ENCODE results near the gene TMBIM1.
"Not testable (repeated sequence)": the region's sequence is repeated elsewhere in the genome, so short reads cannot be mapped to it uniquely, and the experiment has no call there.

TMBIM1 gene

DNA sequence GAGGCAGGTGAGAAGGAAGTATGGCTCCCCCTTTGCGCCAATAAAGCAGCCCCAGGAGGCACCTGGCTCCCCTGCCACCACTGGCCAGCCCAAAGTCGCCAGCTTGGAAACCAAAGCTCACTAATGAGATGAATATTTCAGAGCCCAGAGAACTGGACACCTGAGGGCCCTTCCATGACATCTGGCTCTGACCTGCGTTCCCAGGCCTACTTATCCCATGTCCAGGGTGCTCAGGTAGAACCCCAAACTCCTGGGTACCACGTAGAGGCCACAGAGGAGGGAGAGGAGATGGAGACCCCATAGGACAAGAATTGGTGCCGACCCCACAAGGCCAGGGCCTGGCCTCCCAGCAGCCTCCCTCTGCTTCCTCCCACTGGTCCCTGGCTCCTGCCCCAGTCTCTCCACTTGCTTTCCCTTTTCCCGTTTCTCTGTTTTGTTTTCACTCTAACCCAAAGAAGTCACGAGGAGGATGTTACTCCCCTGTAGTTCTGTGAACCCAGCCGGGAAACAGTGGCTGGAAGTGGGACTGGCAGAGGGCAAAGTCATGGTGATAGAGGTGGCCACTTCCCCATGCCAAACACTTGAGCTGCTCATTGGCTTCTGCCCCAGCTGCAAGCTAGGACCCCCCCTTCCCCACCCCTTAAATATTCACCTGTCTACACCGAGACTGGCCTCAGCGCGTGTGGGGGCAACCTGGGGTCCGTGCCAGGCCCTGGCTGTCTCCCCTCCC, 820 bp downstream of the TMBIM1 start:
- no peak for DNase-seq (ENCODE audit: low read depth in 2 of 3, low spot score in 2 of 3)

GRCh38 chr2:218290316-218291261, 1.7 kb downstream of the TMBIM1 start:
- DNase-seq (ENCODE audit: low read depth in 2 of 3, low spot score in 2 of 3), result no peak

DNA sequence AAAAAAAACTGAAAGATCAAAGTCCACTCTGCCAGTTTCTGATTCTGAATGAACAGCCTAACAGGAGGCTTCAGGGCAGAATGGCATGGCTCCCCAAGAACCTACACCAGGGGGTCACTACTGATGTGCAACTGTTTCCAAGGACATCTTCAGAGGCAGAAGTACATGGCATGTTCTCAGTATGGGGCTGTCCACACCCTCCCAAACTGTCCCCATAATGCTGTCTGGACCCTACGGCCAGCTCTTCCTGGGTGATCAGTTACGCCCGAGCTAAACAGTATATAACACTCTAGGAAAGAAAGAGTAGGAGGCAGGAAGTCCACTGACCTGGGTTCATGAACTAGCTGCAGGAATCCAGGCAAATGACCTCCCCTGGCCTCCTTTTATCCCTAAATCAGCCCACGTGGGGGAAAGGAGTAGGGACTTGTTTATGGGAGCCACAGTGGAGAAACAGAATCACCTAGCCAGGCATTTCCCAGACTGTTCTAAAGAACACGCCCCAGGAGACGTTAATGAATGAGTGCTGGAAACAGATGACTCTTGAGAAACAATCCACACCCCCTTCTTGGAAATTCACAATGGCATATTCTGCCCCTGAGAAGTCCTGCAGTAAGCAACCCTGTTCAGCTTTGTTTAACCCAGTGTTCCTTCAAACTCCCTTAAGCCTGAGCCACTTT, 2.5 kb downstream of the TMBIM1 start:
- no peak for DNase-seq (ENCODE audit: low read depth in 2 of 3, low spot score in 2 of 3)

GRCh38 chr2:218286570-218287459, 5.5 kb downstream of the TMBIM1 start:
- peak in 2 of 3 experiments; percentile 50 to 71 for DNase-seq (ENCODE audit: low read depth in 2 of 3, low spot score in 2 of 3)

DNA sequence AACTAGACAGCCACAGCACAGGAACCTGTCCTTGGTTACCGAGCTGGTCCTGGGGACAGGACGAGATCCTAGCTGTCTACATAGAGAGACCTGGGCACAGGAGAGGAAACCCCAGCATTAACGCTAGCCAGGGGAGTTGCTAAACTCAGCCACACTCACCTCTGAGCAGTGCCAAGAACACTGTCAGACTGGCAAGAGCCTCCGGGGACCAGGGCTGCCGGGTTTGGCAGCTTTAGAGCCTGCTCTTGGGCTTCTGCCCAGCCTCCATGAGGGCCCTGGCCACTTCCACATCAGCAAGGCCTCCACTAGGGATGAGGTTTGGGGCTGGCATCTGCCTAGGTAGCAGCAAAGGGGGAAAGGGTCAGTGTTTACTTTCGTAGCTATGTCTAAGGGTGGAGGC, 6.7 kb downstream of the TMBIM1 start:
- no peak for DNase-seq (ENCODE audit: low read depth in 2 of 3, low spot score in 2 of 3)

DNA sequence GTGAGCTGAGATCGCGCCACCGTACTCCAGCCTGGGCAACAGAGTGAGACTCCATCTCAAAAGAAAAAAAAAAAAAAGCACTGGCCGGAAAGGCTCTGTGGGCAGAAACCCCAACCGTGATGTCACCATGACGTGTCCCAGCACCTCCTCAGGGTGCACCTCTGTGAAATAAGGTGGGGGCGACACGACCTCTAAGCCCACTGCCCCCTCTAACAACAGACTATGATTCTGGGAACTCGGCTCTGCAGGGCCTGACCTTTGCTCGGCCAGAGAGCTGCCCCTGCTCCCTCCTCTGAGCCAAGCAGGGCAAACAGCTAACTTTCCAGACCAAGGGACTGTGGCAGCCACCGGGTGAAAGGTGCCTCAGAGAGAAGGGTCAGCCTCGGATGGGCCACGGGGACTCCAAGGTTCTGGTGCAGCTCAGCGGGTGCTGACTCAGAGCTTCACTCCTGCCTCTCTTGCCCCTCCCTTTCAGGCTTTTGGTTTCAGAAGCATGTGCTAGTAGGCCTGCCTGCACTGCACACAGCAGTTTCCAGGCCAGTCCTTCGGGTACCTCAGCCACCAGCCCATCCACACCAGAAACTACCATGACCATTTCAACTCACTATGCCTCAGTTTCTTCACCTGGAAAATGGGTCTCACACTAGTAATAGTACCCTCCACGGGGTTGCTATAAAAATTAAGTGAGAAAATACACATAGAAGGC, 8.0 kb downstream of the TMBIM1 start:
- DNase-seq (ENCODE audit: low read depth in 2 of 3, low spot score in 2 of 3), result peak in 2 of 3 experiments; percentile 33 to 49

GRCh38 chr2:218282173-218282991, 9.9 kb downstream of the TMBIM1 start:
- DNase-seq (ENCODE audit: low read depth in 2 of 3, low spot score in 2 of 3), result no peak

- no peak for DNase-seq (ENCODE audit: low read depth in 2 of 3, low spot score in 2 of 3)
These were observed 10.9 kb downstream of the TMBIM1 start for GRCh38 chr2:218281449-218281848.

DNA sequence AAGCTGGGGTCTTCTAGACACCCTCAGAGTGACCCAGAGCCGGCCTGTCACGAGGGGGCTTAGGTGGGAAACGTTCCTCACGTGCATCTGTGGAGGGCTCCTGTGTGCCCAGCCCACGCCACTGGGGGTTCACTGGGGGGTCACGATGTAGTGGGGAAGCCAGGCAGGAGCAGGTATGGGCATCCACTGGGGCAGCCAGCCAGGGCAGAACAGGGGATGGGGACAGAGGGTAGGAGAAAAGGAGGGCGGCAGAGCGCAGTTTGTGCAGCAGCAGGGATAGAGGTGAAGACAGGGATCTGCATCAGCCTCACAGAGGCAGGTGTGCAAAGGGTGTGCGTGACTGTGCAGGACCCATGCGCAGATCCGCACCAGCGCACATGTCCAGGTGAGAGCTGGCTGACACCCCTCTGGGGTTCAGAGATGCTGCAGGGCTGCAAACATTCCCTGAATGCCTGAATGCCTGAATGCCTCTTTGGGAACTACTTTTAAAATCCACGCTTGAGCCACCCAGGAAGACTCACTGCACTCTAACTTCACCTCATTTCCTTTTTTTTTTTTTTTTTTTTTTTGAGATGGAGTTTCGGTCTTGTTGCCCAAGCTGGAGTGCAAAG, 11.9 kb downstream of the TMBIM1 start:
- DNase-seq (ENCODE audit: low read depth in 2 of 3, low spot score in 2 of 3), result no peak

DNA sequence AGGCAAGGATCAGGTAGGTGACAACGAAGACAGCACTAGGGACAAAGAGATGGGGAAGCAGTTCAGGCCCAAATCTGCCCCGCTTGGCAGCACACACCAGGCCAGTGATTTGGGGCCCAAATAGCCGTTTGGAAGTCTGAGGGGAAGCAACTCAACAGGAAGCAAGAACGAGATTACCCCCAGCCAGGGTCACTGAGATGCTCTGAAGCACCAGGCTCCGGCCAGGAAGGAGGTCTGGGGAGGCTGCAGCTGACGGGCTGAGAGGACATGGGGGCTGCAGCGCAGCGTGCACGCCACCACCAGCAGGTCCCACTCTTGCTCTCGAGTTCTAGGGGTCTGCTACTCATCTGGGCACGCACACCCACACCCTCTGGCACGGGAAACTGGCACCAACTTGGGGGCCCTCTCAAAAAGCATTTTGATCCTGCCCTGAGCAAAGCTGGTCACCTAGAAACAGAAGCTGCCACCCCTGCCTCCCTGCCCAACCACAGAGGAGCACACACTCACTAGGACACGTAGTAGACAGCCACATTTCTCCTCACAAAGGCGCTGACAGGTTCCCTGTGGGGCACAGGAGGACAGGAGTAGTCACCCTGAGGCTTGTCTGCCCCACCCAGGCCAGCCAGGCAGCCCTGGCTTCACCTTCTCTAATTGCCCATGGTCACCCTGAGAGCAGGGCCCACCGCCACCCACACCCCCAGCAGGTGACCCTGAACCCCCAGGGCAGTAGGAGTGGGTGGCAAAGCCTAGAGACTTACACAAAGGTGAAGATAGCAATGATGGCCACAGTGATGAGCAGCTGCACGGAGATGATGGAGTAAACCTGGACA, 13.6 kb downstream of the TMBIM1 start:
- no peak for DNase-seq (ENCODE audit: low read depth in 2 of 3, low spot score in 2 of 3)

- no peak for DNase-seq (ENCODE audit: low read depth in 2 of 3, low spot score in 2 of 3)
These were observed 14.4 kb downstream of the TMBIM1 start for GRCh38 chr2:218277921-218278320.

- DNase-seq (ENCODE audit: low read depth in 2 of 3, low spot score in 2 of 3), result no peak
These were observed 15.1 kb downstream of the TMBIM1 start for GRCh38 chr2:218276986-218277755.

DNA sequence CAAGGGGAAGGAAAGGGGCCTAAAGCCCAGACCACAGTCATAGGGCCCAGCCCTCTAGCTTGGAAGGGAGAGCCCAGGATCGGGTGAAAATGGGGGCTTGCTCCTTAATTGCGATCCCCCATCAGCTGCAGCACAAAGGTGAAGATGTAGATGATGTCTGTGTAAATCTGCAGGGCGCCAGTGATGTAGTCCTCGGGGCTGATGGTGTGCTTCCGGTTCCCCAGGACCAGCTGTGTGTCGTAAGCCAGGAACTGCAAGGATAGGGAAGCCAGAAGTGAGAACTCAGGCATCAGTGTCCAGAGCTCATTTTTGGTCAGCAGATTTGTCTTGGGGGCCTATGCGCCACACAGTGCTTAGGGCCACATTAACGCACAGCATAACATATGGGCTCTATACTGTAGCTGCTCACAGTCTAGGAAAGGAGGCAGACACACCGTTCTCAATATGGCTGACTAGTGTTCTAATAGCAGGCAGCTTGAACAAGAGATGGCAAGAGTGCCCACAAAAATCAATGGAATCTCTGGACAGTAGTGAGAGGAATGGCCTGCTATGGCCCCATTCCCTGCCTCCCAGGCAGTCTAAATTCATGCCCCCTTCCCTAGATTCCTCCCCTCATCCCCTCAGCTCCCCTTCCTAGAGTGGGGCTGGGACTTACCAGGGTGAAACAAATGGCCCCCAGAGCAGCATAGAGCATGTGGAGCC, 16.8 kb downstream of the TMBIM1 start:
- no peak for DNase-seq (ENCODE audit: low read depth in 2 of 3, low spot score in 2 of 3)

- no peak for DNase-seq (ENCODE audit: low read depth in 2 of 3, low spot score in 2 of 3)
These were observed 17.7 kb downstream of the TMBIM1 start for GRCh38 chr2:218274586-218274985.

DNA sequence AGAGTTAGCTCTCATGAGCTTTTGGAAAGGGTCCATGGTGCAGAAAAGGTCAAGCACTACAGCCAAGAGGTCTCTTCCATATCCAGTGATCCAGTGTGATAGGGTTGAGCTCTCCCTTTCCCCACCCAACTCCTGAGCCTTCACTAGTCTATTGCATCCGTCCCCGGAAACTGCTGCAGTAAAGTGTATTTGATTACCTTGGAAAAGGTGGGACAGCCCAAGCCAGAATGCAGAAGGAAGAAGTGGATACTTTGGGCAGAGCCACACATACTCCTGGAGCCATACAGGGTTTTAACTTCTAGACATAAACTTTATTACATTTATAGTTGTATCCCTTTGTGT, 18.4 kb downstream of the TMBIM1 start:
- DNase-seq (ENCODE audit: low read depth in 2 of 3, low spot score in 2 of 3), result no peak

DNA sequence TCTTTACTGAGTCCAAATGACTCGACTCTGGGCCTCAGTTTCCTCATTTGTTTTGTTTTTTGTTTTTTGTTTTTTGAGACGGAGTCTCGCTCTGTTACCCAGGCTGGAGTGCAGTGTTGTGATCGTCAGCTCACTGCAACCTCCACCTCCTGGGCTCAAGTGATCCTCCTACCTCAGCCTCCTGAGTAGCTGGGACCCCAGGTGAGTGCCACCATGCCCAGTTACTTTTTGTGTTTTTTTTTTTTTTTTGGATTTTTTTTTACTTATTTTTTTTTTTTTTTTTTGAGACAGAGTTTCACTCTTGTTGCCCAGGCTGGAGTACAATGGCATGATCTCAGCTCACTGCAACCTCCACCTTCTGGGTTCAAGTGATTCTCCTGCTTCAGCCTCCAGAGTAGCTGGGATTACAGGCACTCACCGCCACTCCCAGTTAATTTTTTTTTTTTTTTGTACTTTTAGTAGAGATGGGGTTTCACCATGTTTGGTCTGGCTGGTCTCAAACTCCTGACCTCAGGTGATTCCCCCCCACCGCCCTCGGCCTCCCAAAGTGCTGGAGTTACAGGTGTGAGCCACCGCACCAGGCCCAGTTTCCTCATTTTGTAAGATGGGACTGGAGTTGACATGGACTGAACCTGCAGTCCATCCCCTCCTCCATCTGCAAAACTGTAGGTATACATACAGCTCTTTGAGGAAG, 18.9 kb downstream of the TMBIM1 start:
- DNase-seq (ENCODE audit: low read depth in 2 of 3, low spot score in 2 of 3), result not testable (repeated sequence)
